A673 (cell line): ENCODE data around the gene MND1.

ENCODE experiments used
- CTCF ChIP-seq: fragments of 300-800, 200-600 bp; sonication (generic); conservative IDR thresholded peaks from 2 replicates; pipeline ENCODE4 v1.5.1; 2017; ENCODE audit warnings: low read depth, mild to moderate bottlenecking, antibody characterized with exemption, low read length, moderate library complexity, mixed read lengths
- EZH2 ChIP-seq: fragments of 200-600 bp; sonication (generic); IDR thresholded peaks from 2 replicates; pipeline ENCODE4 v1.6.1; 2017; ENCODE audit warnings: borderline replicate concordance, low read depth, mild to moderate bottlenecking, mixed read lengths, antibody characterized with exemption, low read length; ENCODE audit not compliant: poor library complexity, severe bottlenecking

GRCh38 chr4:153345012-153345981 is 809 bp downstream of the MND1 start:
- peak; percentile 29; the same call in 1 of the 2 replicates for TF ChIP-seq CTCF
- TF ChIP-seq EZH2 = no peak
